IPS-18c (cell line): ENCODE measurements around the gene DLL3.
A peak's percentile ranks its signal among the peaks of the same experiment; 100 is the strongest.

Source experiments
- H3K4me3 ChIP-seq: 2 replicates; pipeline ENCODE4 v1.7.0; 2013; ENCODE audit warnings: low read depth, mild to moderate bottlenecking, low read length, moderate library complexity; ENCODE audit not compliant: insufficient read depth
- H3K9me3 ChIP-seq: one replicate; pipeline ENCODE4 v1.6.1; 2013; ENCODE audit warnings: mild to moderate bottlenecking, low read length, moderate library complexity; ENCODE audit not compliant: control insufficient read depth, insufficient read depth

The DLL3 gene

GRCh38 chr19:39479916-39480315 lies 18.8 kb upstream of the DLL3 start:
- H3K9me3 ChIP-seq, result peaks cover 3% of the 10 kb centered on the region
- H3K4me3 ChIP-seq, result peak overlapping the region; percentile 40; the same call in 1 of the 2 replicates

- peaks cover 3% of the 10 kb centered on the region for H3K9me3 ChIP-seq
- H3K4me3 ChIP-seq, result peak within 1 kb of the TSS; percentile 95
These were observed 18.2 kb upstream of the DLL3 start, which contains the start of gene TIMM50 for GRCh38 chr19:39480337-39481228. Gene TIMM50 (plus strand): TSS chr19:39480838. CDS start chr19:39480854, 16 bp downstream.

- peaks cover 3% of the 10 kb centered on the region for H3K9me3 ChIP-seq
- H3K4me3 ChIP-seq, result peak overlapping the region; percentile 95
These were observed 17.6 kb upstream of the DLL3 start for GRCh38 chr19:39481229-39481545.

- peaks cover 3% of the 10 kb centered on the region for H3K9me3 ChIP-seq
- H3K4me3 ChIP-seq, result peak overlapping the region; percentile 95
These were observed 17.1 kb upstream of the DLL3 start for GRCh38 chr19:39481676-39482075.

GRCh38 chr19:39483141-39483540 lies 15.6 kb upstream of the DLL3 start:
- Histone ChIP-seq H3K9me3 (peaks cover 3% of the 10 kb centered on the region), H3K4me3 (no peak overlapping the region)

- H3K4me3 ChIP-seq, result no peak overlapping the region
- no peaks in the 10 kb centered on the region for H3K9me3 ChIP-seq
These were observed 9.0 kb upstream of the DLL3 start for GRCh38 chr19:39489756-39490155.

- no peak overlapping the region for H3K4me3 ChIP-seq
These were observed 6.5 kb upstream of the DLL3 start for GRCh38 chr19:39492225-39492624.

GRCh38 chr19:39492788-39493187 lies 6.0 kb upstream of the DLL3 start:
- no peak overlapping the region for H3K4me3 ChIP-seq
- no peaks in the 10 kb centered on the region for H3K9me3 ChIP-seq

More at GRCh38 chr19:39492225-39492624, 6.5 kb upstream of the DLL3 start:
- no peaks in the 10 kb centered on the region for H3K9me3 ChIP-seq

- H3K9me3 ChIP-seq, result no peaks in the 10 kb centered on the region
These were observed 4.1 kb upstream of the DLL3 start for GRCh38 chr19:39494661-39495060.

GRCh38 chr19:39496063-39496462 lies 2.7 kb upstream of the DLL3 start:
- no peak overlapping the region for H3K4me3 ChIP-seq
- H3K9me3 ChIP-seq, result no peaks in the 10 kb centered on the region

More at GRCh38 chr19:39494661-39495060, 4.1 kb upstream of the DLL3 start:
- H3K4me3 ChIP-seq, result no peak overlapping the region

- no peaks in the 10 kb centered on the region for H3K9me3 ChIP-seq
- H3K4me3 ChIP-seq, result no peak overlapping the region; the same call in 1 of the 2 replicates
These were observed 1.1 kb upstream of the DLL3 start for GRCh38 chr19:39497701-39497995.

- H3K4me3 ChIP-seq, result peak overlapping the region; percentile 57
These were observed 550 bp upstream of the DLL3 start for GRCh38 chr19:39497996-39498797.

GRCh38 chr19:39499932-39500331 lies 1.2 kb downstream of the DLL3 start:
- Histone ChIP-seq H3K9me3 (no peaks in the 10 kb centered on the region), H3K4me3 (no peak overlapping the region)

More at GRCh38 chr19:39497996-39498797, 550 bp upstream of the DLL3 start:
- no peaks in the 10 kb centered on the region for H3K9me3 ChIP-seq

GRCh38 chr19:39500543-39500942 lies 1.8 kb downstream of the DLL3 start:
- no peaks in the 10 kb centered on the region for H3K9me3 ChIP-seq
- no peak overlapping the region for H3K4me3 ChIP-seq

- Histone ChIP-seq H3K4me3 (no peak overlapping the region), H3K9me3 (peaks cover under 1% of the 10 kb centered on the region)
These were observed 2.6 kb downstream of the DLL3 start for GRCh38 chr19:39501340-39501739.

GRCh38 chr19:39502640-39503417 lies 4.1 kb downstream of the DLL3 start:
- H3K4me3 ChIP-seq, result no peak overlapping the region

GRCh38 chr19:39506598-39506943 lies 7.8 kb downstream of the DLL3 start:
- Histone ChIP-seq H3K4me3 (no peak overlapping the region), H3K9me3 (peaks cover 4% of the 10 kb centered on the region)

More at GRCh38 chr19:39502640-39503417, 4.1 kb downstream of the DLL3 start:
- peaks cover 4% of the 10 kb centered on the region for H3K9me3 ChIP-seq
